Activated CD4-positive, alpha-beta T cell treated with anti-CD3 and anti-CD28 coated beads, Interleukin-10, Interleukin-2, amounts not matched to agents 100 ng/mL and 50 ng/mL, durations not matched to agents 16 hours and 8 hours (primary cell): ENCODE data around the gene FHIT.
"Not testable (repeated sequence)": the region's sequence is repeated elsewhere in the genome, so short reads cannot be mapped to it uniquely, and the experiment has no call there.

Source experiments
- DNase-seq: peaks from one replicate; pipeline ENCODE4 v3.0.0-alpha.2; 2020

The FHIT gene

DNA sequence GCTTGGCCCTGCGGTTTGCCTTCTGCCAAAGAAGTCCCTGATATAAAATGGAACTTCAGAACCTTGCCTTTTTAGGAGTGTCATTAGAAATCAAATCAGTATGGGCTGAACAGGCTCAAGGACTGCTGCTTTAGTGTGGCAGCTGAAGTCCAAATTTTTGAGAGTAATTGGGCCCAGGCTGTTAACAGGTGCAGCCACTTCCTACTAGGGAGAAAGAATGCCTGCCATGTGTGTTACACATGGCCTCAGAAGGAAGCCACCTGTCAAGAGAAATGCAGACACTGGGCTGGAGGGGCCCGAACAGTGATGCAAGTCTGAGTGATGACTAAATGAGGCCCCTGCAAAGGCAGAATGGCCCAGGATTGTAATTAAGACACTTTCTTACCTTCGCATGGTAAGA lies 1414.7 kb downstream of the FHIT start:
- DNase-seq = no peak

DNA sequence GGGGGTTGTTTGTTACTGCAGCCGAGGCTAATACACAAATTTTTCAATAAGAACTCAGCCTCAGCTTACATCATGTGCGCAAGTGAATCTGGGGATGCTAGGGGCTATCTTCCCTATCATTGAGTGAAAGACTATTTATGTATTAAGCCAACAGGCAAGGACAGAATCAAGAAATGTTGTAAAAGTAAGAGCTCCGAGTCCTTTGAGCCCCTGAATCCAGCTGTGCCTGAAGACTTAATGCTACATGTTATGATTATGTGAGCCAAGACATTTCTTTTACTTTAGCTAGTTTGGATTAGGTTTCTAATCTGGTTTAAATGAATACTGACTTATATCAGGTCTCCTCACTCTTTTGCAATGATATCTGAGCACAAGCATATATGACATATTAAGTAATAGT lies 1418.5 kb downstream of the FHIT start:
- DNase-seq = no peak

DNA sequence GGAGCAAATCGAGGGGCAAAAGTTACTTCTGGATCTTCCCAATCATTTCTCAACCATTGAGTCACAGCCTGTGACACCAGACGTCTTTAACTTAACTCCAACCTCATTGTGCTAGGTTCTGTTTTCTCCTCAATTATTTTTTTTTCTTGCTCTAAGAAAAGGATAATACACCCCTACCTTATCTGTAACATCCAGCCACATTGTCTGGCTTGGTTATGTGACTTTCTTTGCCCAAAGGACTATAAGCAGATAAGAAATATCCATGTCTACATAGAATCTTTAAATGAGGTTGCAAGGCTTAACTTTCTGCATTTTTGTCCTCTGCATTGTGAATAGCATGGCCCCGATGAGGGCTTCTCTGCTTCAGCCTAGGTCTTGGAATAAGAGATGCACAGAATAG lies 1419.0 kb downstream of the FHIT start:
- no peak for DNase-seq

DNA sequence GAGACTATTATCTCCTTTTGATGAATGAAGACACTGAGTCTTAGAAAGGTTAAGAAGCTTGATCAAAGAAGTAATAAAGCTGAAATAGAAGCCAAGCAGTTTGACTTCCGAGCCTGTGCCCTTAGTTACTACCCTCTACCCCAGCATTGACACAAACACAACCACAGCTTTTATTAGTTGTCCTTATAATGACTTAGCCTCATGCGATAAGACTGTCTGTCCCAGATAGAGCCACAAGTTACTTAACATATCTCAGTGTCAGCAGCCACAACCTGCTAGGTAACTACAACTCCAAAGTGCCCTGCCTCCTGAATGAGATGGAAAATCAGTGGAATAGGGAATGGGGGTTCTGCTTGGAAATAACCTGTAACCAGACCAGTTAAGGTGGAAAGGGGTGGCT lies 1419.9 kb downstream of the FHIT start:
- DNase-seq = no peak

DNA sequence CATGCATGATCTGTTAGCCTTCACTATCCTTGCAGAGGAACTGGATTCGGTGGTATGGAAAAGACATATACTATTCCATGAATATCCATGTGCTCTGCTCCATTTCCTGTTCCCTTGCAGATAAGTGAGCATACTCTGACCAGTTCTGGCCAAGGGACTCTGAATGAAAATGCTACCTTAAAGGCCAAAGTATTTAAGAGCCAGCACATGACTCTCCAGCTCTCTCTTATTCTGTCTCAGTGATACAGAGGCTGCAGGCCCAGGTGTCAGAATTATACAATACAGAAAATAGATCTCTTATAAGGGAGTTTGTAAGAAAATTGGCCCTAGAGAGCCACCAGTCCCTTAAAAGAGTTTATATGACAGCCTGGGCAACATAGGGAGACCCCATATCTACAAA lies 1421.7 kb downstream of the FHIT start:
- DNase-seq = no peak

DNA sequence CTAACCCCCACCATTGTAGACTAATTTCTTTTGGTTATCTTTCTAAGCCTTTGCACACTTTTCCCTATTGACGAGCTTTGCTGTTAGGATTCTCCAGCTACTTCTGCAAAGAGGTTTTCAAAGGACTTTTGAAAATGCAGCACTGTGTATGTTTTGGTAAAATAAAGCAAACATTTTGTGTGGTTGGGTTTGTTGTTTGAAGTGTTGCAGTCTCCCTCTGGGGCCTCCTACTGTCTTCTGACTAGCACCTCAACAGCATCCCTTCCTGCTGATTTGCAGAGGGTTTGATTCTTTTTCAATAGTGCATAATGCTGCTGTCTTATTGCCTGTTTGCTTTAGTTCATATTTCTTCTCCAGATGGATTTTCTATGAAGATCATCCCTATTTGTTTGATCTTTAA lies 1426.4 kb downstream of the FHIT start:
- DNase-seq = no peak

DNA sequence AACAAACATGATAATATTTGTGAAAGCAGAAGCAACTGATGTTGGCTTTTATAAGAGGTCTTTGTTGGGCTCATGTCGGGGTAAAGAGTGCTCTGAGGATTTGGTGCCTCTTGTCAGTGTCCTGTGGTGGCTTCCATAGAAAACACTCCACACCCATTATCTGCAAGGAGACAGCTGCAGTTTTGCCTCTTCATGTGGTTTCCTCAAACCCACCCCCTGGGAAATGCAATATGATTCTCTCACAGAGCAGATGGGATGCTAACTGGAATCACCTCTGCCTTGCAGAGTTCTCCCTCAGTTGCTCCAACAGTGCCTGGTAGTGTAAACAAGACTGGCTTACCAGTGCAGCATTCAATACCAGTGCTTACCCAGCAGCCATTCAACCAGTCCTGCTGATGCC lies 1430.0 kb downstream of the FHIT start:
- DNase-seq = no peak

DNA sequence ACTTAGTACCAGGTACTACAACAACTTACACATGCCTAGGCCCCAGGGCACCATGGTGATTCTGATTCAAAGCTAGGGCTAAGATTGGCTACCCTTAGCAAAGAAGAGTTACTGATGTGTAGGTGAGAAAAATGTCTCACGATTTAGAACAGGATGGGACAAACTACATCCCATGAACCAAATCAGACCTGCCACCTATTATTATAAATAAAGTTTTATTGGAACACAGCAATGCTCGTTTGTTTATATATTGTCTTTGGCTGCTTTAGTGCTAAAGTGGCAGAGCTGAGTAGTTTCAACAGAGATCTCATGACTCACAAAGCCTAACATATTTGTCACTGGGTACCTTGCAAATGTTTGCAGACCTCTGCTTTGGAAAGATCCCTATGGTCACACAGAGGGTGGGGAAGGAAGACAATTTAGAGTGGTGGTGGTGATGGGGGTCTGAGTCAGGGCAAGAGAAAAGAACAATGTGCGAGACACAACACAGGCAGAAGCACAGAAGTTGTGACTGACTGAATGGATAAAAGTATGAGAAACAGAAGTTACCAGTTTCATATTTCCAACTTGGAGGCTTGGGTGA lies 1430.8 kb downstream of the FHIT start:
- DNase-seq = no peak

DNA sequence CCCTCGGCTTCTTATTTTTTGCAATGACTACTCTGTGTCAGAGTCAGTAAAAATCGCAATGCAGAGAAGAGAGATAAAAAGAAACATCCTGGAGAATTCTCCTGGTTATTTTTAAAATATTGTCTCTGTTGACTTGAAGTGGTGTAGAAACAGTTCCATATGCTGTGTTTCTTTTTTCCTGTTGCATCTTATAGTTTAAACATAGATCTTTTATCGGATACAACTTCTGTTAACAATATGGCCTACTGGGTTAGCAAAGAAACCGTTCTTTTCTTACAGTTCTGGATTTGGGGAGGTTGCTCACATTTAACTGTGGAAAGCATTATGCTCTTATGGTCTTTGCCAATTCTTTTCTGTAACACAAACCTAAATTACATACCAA lies 1432.3 kb downstream of the FHIT start:
- no peak for DNase-seq

DNA sequence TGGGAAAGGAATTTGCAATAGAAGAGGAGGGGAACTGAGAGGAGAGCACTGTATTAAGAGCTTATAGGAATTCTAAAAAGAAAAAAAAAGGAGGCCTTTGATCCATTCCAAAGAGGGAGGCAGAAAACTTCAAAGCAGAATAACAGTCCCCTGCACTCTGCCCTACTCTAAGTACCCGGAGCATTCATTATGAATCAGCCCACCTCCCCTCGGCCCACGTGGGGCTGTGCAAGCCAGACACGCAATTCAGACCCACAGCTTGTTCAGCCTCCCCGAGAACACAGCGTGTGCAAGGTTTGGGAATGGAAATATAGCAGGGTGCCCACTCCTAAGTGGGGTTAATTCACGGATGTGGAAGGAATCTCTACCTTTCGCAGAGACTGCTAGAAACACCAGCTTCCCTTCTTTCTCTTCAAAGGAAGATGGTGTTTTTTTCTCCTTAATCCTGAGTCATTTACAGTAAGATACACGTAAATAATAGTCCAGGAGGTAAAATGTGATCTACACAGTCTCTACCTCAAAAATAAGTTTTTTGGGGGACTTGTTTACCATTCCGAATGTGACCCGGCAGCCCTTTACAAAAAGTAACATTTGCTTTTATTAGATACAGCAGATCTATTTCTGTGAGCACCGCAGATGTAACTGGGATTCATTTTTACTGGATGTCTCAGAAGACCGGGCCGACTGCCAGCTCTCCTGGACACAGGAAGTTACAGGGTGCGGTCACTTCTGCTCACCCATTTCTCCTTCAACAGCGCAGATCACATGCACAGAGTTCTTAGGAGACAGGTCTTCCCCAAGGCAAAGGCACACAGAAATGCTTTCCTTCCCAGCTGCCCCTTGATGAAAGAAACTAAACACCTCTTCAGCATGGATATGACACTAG lies 1433.0 kb downstream of the FHIT start:
- no peak for DNase-seq

DNA sequence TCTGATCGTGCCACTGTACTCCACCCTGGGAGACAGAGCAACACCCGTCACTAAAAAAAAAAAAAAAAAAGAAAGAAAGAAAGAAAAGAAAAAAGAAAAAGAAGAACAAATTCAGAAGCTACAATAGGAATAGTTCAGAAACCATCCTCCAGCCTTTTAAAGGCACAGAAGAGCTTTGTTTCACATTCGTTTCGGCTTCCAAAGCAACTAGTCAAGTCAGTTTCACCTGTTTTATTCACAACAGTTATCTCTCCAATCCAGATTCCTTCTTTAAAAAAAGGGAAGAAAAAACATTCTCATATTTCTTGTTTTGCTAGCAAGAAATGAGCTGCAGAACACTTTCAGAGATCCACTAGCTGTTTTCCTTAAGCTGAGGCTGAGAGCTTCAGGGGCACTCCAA lies 1433.7 kb downstream of the FHIT start:
- DNase-seq = no peak

DNA sequence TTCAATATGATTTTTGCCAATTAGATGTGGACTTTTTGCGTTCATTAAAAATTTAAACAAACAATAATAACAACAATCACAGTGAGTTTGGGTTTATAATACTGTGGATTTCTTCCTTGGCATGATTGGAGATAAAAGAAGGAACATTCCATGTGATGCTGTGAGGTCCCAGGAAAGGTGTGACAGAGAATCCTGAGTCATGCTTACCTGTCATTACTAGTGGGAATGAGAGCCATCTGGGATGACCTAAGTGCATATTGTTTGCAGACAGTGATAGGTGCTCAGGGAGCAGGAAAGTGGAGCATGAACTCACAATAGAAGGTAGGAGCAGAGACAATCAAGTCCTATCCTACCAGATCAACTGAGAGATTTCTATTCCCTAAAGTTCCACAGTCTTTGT lies 1434.9 kb downstream of the FHIT start:
- no peak for DNase-seq

DNA sequence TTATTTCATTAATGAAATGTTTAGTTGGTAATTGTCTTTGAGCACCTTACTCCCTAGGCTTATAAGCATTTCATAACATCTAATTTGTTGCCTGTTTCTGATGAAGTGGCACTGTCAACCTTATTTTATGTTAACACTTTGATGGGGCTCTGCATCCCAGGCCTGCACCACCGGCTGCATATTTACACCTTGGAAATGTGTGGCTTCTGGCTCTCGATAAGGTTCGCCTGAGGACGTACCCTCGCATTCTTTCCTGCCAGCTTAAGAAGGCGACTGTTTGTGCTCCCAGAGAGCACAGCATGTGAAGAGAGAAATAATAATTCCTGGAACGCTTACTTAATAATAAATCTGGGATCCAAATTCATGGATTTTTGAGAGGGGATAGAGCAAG lies 1438.1 kb downstream of the FHIT start:
- DNase-seq = no peak

DNA sequence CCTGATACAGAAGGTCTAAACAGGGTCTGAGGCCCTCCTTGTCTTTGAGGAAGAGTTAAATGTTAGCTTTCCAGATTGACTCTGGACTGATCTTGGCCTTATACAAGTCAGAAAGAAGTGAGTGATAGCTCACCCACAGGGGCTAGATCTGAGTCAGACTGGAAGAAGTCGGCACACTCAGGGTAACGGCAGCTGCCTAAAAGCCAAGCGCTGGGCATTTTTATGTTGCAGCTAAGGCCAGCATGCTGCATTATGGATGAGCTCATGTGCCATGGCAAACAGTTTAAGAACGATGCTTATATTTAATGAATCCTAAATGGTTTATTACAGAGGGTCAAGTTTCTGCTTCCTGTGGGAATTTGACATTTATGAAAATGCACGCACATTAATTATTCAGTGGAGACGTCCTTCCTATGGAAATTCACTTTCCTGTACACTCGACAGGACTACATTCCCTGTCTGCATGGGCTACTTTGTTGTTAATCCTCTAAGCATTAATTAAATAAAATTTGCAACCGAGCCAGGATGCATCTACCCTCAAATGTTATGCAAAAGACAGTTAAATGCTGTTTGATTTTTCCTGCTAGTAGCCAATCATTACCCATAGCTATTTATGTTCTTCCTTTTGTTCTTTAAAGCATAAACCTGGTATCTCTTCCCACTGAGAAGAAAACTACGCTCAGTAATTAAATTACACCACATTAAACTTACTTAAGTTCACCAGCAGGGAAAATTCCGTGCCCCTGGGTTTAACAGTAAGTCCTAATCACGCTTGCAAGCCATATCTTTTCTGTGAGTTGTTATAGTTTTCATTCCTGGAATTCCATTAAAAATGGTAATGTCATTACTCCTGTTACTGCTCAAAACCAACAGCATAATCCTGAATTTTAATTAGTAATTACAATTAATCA lies 1438.8 kb downstream of the FHIT start:
- peak; percentile 43 for DNase-seq

DNA sequence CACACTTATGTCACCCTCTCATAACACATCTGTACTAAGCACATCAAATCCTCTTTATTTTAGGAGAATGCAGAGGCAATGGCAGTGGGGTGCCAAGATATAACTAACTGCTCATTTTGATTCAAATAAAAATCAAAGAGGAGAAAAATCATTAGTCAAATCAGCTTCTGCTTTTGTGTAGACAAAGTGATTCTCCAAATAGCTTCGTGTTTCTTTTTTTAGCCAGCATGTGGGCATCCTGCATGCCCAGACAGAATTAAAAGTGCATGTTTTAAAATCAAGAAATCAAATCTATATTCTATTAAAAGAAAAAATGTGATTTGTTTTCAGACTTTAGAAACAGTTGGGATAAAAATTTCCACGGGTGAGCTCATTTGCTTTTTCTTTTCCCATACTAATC lies 1440.1 kb downstream of the FHIT start:
- no peak for DNase-seq

DNA sequence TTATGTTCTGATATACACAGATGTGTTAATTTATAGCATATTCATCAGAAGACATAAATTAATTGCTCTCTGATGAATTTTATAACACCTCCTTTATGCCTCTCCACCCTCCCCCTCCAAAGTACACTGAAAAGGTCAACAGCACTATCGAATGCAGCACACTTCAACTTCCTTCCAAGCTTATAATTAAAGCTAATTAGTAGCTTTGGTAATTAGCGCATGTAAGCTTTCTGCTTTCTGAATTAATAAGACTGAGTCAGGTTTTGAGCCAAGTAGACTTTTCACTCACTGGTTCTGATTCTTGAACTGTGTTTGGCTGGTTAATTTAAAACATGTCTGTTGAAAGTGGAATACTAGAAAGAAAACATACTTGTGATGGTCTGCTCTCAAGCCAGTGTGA lies 1440.6 kb downstream of the FHIT start:
- no peak for DNase-seq

DNA sequence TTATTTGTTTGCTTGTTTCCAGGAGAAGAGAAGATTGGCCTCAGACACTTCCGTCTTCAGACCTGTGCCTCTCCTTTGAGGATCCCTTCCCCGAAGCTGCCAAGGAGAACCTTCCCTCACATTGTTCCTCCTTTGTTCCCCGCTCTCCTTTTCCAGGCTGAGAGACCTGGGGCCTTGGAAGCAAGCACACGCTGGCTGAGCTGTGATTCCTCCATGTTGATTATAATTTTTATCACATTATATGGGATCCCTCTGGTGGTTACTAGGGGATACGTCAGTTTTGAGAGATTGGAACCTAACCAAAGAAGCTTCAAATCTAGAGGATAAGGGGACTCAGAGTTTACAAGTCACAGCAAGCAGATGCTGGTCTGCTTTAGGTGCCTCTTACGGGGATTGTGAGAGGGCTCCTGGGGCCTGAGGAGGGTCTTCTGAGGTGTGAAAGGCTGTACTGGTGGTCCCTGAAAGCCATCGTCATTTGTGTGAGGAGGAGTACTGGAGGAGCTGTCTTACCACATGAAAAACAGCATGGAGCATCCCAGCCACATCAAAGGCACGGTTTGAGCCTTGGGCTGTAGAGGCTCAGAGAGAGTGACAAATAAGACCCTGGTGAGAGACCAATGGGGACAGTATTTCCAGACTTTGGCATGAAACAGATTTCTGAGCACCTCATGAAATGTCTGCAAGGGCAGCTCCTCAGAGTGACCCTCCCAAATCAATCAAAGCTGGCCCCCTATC lies 1441.4 kb downstream of the FHIT start:
- peak; percentile 17 for DNase-seq

DNA sequence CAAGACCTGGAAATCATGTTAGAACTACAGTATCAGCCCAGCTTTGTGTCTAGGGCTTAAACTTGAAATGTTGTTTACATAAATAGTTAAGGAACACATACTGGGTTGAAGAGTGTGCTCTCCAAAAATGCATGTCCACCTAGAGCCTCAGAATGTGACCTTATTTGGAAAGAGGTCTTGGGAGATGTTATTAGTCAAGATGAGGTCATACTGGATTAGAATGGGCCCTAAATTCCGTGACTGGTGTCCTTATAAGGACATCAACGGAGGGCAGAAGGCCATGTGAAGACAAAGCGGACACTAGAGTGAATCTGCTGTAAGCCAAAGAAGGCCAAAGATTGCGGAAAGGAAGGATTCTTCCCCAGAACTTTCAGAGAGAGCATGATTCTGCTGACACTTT lies 1442.2 kb downstream of the FHIT start:
- no peak for DNase-seq

DNA sequence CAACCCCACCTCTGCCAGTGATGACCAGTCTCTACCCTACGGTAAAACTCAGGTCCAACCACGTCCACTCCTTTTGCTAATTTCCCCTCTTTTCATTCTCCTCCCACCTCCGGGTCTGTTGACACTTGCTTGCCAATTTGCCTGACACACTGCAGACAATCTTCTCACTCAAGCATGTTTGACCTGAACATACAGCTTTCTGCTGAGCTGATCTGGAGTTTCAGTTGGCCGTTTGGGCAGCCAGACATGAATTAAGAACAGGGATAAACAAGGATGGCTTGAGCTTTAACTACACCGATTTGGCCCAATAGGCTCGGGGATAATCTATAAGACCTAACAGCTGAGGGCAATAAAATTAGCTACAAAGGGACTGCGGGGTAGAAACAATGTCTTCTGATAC lies 1442.8 kb downstream of the FHIT start:
- no peak for DNase-seq

DNA sequence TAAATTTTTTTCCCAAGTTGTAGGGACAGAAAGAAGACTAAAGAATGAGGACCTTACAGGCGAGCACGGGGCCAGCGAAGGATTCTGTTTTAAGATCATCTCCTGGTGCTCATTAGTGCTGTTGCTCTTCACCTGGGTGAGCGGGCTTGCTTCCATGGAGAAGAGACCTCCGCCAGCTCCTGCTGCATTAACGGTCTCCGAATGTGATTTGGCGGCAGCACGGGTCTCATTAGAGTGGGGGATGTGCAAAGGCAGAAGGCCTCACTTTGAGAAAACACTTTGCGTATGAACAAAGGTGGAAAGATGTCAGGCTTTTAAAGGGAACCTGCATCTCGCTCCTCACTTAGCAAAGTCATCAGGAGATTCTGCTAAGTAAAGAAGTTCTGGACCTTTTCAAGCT lies 1448.0 kb downstream of the FHIT start:
- no peak for DNase-seq

DNA sequence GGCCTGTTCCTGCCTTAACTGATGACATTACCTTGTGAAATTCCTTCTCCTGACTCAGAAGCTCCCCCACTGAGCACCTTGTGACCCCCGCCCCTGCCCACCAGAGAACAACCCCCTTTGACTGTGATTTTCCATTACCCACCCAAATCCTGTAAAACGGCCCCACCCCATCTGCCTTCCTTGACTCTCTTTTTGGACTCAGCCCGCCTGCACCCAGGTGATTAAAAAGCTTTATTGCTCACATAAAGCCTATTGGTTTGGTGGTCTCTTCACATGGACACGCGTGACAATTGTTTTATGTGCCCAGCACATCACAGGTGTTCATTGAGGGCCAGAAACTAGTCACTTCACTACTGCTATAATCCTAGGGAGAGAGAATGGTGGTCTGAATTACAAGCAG lies 1448.8 kb downstream of the FHIT start:
- DNase-seq = not testable (repeated sequence)

DNA sequence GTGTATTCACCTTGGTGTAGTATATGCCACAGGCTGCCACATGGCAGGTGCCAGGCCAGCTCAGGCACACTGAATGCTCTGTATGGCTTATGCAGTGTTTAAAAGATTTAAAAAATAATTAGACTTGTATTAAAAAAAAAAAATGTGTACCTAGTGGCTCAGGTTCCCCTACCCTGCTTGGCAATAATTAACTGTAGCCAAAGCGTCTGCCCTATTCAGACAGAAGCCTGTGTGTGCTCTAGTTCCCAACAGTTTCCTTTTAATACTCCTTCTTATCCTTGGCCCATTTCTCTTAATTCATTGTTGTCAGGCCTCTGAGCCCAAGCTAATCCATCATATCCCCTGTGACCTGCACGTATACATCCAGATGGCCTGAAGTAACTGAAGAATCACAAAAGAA lies 1449.2 kb downstream of the FHIT start:
- no peak for DNase-seq

DNA sequence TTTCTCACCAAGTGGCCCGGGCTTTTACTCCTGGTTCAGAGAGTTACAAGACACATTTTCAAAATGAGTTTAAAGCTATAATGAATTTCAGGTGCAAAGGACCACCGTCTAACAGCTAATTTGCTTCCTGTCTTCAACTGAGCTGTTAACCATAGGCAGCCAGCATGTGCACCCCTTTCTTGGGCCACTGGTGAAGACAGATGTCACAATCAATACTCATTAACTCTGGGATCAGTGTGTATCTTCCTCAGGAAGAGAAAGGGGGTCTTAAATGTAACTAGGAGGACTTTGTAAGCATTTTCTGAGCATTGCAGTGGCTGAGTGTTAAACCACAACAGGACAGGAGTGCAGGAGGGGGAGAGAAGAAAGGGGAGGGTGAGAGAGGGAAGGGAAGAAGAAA lies 1450.8 kb downstream of the FHIT start:
- DNase-seq = no peak
